Mononuclear cell (primary cell): Measurements from ENCODE around the gene PSMD14. TPM values are rescaled to one million over a fixed set of nuclear protein-coding genes. Genes with fewer than 3 reads are reported as not detected.

Experiments used
- H3K27me3 ChIP-seq: 2 replicates; pipeline ENCODE4 v1.6.0; 2011; ENCODE audit warnings: low read length, control low read depth; ENCODE audit not compliant: insufficient read depth
- H3K4me1 ChIP-seq: 2 replicates; pipeline ENCODE4 v1.5.1; 2011; ENCODE audit warnings: mild to moderate bottlenecking, low read length, control low read depth; ENCODE audit not compliant: insufficient read depth
- H3K4me3 ChIP-seq: 2 replicates; pipeline ENCODE4 v1.5.1; 2011; ENCODE audit warnings: mild to moderate bottlenecking, low read length, moderate library complexity
- H3K9me3 ChIP-seq: 2 replicates; pipeline ENCODE4 v1.5.1; 2011; ENCODE audit warnings: low read depth, mild to moderate bottlenecking, control low read depth, low read length
- total RNA-seq: library from RNA; depleted of rRNA; stranded (reverse); fragments of >200 nt; gene quantifications from one replicate; pipeline ENCODE4 v1.2.3, GENCODE V29; 2012

Gene PSMD14
- total RNA-seq, 1 donor = 34.2 TPM

- no peaks in the 10 kb centered on the region for H3K9me3 ChIP-seq
- peaks cover 99% of the 10 kb centered on the region for H3K27me3 ChIP-seq
- no peak overlapping the region for H3K4me3 ChIP-seq
- H3K4me1 ChIP-seq = peaks cover 24% of the 10 kb centered on the region
Observed at GRCh38 chr2:161426922-161427663, 118.9 kb downstream of the PSMD14 start.

- H3K27me3 ChIP-seq = peaks cover 95% of the 10 kb centered on the region
- H3K9me3 ChIP-seq = no peaks in the 10 kb centered on the region
- H3K4me3 ChIP-seq = no peak overlapping the region
- peaks cover 23% of the 10 kb centered on the region for H3K4me1 ChIP-seq
Observed at GRCh38 chr2:161427664-161428587, 119.7 kb downstream of the PSMD14 start.

DNA sequence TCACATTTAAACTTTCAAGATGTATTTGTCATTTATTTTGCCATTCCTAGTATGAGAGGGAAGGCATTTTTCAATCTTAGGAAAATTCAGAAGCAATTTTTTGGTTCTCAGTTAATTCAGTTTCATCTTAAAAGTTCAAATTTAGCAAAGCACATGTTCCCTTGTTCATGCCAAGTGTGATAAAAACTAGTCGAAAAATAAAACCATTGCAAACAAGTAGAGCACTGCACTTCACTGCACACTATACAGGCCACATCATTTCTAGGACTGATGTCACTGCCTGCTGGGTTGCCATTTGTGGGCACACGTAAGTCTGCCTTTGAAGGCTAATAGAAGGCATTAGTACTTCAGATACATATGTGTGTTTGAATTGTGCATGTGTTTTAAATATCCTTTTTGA is 122.2 kb downstream of the PSMD14 start:
- Histone ChIP-seq H3K4me1 (peaks cover 8% of the 10 kb centered on the region), H3K4me3 (no peak overlapping the region), H3K9me3 (no peaks in the 10 kb centered on the region), H3K27me3 (peaks cover 91% of the 10 kb centered on the region)

- peaks cover 3% of the 10 kb centered on the region for H3K4me1 ChIP-seq
- H3K27me3 ChIP-seq = peaks cover 86% of the 10 kb centered on the region
- H3K4me3 ChIP-seq = no peak overlapping the region
- no peaks in the 10 kb centered on the region for H3K9me3 ChIP-seq
Observed at GRCh38 chr2:161432107-161432506, 123.9 kb downstream of the PSMD14 start.

GRCh38 chr2:161434118-161434517 is 125.9 kb downstream of the PSMD14 start:
- Histone ChIP-seq H3K4me3 (no peak overlapping the region), H3K9me3 (no peaks in the 10 kb centered on the region), H3K4me1 (no peaks in the 10 kb centered on the region), H3K27me3 (peaks cover 74% of the 10 kb centered on the region)

DNA sequence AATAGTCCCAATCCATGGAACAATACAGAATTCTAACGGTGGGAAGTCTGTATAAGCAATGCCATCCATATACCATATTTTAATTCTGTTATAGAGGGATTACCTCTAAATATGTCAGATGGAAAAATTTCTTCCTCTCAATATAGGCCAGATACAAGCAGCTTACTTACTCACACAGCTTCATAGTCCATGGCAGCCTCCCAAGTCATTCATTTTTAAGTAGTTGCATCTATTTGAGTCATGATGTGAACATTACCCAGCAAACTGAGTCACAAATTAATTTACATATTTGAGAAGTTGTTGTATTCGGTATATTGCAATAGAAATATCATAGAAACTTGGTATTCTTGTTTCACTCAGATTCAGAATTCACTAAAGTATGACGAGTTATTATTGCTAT is 128.2 kb downstream of the PSMD14 start:
- Histone ChIP-seq H3K27me3 (peaks cover 51% of the 10 kb centered on the region), H3K4me3 (no peak overlapping the region), H3K4me1 (no peaks in the 10 kb centered on the region), H3K9me3 (no peaks in the 10 kb centered on the region)

GRCh38 chr2:161438598-161438997 is 130.4 kb downstream of the PSMD14 start:
- H3K4me1 ChIP-seq = no peaks in the 10 kb centered on the region
- H3K27me3 ChIP-seq = peaks cover 37% of the 10 kb centered on the region
- H3K9me3 ChIP-seq = no peaks in the 10 kb centered on the region
- H3K4me3 ChIP-seq = no peak overlapping the region

GRCh38 chr2:161445097-161445496 is 136.9 kb downstream of the PSMD14 start:
- H3K4me1 ChIP-seq = no peaks in the 10 kb centered on the region
- H3K4me3 ChIP-seq = no peak overlapping the region
- H3K9me3 ChIP-seq = no peaks in the 10 kb centered on the region
- H3K27me3 ChIP-seq = peaks cover 8% of the 10 kb centered on the region

DNA sequence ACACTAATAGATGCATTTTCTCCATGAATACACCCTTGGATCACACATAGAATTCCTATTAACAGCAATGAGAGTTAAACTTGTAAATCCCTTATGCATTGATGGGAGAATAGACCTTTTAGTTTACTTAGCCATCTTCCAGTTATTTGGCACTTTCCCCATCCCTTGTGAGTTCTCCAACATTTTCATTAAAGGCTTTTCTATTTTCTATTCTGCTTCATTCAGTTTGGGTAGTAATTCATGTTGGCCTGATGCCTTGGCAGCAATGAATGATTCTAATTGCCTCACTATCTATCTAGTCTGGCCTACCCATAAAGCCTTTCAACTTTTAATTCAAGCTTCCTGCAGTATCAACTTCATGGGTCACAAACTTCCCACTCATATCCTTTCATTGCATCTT is 140.2 kb downstream of the PSMD14 start:
- Histone ChIP-seq H3K4me1 (no peaks in the 10 kb centered on the region), H3K4me3 (no peak overlapping the region), H3K27me3 (peaks cover 8% of the 10 kb centered on the region), H3K9me3 (no peaks in the 10 kb centered on the region)

Other genes with a start within 250 kb of the PSMD14 start
- 275 TPM for gene TANK, start 148.0 kb upstream of the PSMD14 start, total RNA-seq
- 0.10 TPM for gene TBR1, start 107.9 kb downstream of the PSMD14 start, total RNA-seq